COLO829 (cell line): Measurements from ENCODE around the gene NEIL1.
"Not testable (repeated sequence)": the region's sequence is repeated elsewhere in the genome, so short reads cannot be mapped to it uniquely, and the experiment has no call there.

Experiments
- DNase-seq: peaks from one replicate; pipeline ENCODE4 v3.0.0; 2012; ENCODE audit warnings: low spot score

NEIL1 gene

GRCh38 chr15:75380773-75381172, 33.9 kb downstream of the NEIL1 start:
- no peak for DNase-seq

DNA sequence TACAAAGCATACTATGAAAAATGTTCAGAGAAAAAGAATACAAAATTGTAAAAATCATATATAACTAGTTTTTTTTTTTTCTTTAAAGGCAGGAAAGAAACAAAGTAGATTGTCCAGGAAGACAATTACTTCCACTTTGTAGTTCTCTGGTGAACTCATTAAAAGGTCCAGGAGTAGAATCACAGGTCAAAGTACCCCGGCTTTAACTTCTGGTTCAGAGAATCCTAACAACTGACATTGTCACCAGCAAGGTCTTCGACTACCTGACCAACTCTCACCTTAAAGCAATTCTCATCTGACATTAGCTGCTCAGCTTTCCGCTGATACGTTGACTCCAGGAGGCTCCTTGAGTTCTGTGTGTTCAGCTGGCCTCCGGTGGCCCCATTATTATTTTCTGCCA, 37.1 kb downstream of the NEIL1 start:
- DNase-seq = not testable (repeated sequence)

DNA sequence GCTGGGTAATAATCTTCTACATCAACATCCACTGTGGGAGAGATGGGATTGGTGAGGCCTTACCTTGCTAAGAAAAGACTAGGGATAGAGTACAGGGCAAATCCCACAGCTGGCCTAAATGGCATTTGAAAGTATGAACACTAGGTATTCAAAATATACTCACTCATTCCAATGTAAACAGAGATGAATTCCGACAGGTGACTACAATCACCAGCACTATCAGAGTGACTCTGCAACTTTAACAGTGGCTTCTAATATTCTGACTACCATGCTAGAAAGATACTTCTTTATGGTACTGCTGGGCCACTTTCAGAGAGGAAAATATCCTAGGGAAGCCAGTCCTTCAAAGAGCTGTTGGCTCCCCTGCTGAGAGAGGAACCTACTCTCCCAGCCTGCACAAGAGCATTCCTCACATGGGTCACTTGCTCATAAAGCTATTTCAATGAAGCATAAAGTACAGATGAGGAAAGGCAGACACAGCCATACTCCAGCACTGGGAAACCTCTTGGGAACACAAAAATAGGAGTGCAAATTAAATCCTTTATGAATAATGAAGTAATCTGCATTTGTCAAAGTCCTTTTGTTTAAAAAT, 43.0 kb downstream of the NEIL1 start:
- DNase-seq = no peak

DNA sequence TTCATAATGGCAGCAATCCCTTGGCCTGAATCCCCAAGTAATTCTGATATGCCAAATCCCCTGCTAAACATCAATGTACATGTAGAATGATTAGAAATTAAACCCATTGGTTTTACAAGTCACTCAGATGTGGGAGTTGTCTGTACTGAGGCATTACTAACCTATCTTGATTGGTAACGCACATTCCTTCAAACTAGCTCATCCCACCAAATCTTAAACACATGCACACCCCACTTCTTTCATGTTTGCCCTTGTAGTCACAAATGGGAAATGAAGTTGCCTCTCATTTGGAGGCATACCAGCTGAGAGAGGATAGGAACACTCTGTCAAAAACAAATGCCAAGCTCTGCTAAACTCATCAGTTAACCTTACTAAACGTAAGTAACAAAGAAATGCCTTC, 50.7 kb downstream of the NEIL1 start:
- no peak for DNase-seq

- DNase-seq = no peak
Observed at GRCh38 chr15:75403892-75404291, 57.1 kb downstream of the NEIL1 start.
